ENCODE data around the gene ATP6V0A4.
A peak's percentile ranks its signal among the peaks of the same experiment; 100 is the strongest.
"Not testable (repeated sequence)": the region's sequence is repeated elsewhere in the genome, so short reads cannot be mapped to it uniquely, and the experiment has no call there.

ATP6V0A4 gene

GRCh38 chr7:138738551-138739335 lies 59.3 kb downstream of the ATP6V0A4 start:
- H3K9me3 ChIP-seq (ENCODE audit: severe bottlenecking), result no peaks in the 10 kb centered on the region
- H3K4me3 ChIP-seq (ENCODE audit: low read depth, low read length), result no peak overlapping the region
- H3K36me3 ChIP-seq, result no peaks in the 10 kb centered on the region
- peak; percentile 87 for DNase-seq
- TF ChIP-seq CTCF (IDR thresholded peaks at IDR 0.05; ENCODE audit: low read depth, low read length), result peak; percentile 87
- no peaks in the 10 kb centered on the region for H3K27me3 ChIP-seq (ENCODE audit: insufficient read depth, low read depth, severe bottlenecking)
- H3K27ac ChIP-seq, result no peak overlapping the region

GRCh38 chr7:138738114-138738513 lies 59.9 kb downstream of the ATP6V0A4 start:
- Histone ChIP-seq H3K27ac (no peak overlapping the region), H3K27me3 (ENCODE audit: insufficient read depth, low read depth, severe bottlenecking) (no peaks in the 10 kb centered on the region), H3K9me3 (ENCODE audit: severe bottlenecking) (no peaks in the 10 kb centered on the region), H3K4me3 (ENCODE audit: low read depth, low read length) (no peak overlapping the region), H3K36me3 (no peaks in the 10 kb centered on the region)
- TF ChIP-seq CTCF (IDR thresholded peaks at IDR 0.05; ENCODE audit: low read depth, low read length), result no peak
- DNase-seq, result no peak

- Histone ChIP-seq H3K9me3 (ENCODE audit: severe bottlenecking) (no peaks in the 10 kb centered on the region), H3K27me3 (ENCODE audit: insufficient read depth, low read depth, severe bottlenecking) (no peaks in the 10 kb centered on the region), H3K36me3 (no peaks in the 10 kb centered on the region), H3K27ac (no peak overlapping the region), H3K4me3 (ENCODE audit: low read depth, low read length) (no peak overlapping the region)
- no peak for DNase-seq
- TF ChIP-seq CTCF (IDR thresholded peaks at IDR 0.05; ENCODE audit: low read depth, low read length), result no peak
Observed at GRCh38 chr7:138735399-138735798, 62.6 kb downstream of the ATP6V0A4 start.

- H3K4me3 ChIP-seq (ENCODE audit: low read depth, low read length); H3K36me3 ChIP-seq; H3K27me3 ChIP-seq (ENCODE audit: insufficient read depth, low read depth, severe bottlenecking); H3K27ac ChIP-seq; DNase-seq; H3K9me3 ChIP-seq (ENCODE audit: severe bottlenecking): not testable (repeated sequence)
Observed at GRCh38 chr7:138731733-138732132, 66.3 kb downstream of the ATP6V0A4 start.

GRCh38 chr7:138729444-138729843 lies 68.6 kb downstream of the ATP6V0A4 start:
- Histone ChIP-seq H3K27me3 (ENCODE audit: insufficient read depth, low read depth, severe bottlenecking) (peaks cover 6% of the 10 kb centered on the region), H3K27ac (no peak overlapping the region), H3K4me3 (ENCODE audit: low read depth, low read length) (no peak overlapping the region), H3K36me3 (no peaks in the 10 kb centered on the region), H3K9me3 (ENCODE audit: severe bottlenecking) (no peaks in the 10 kb centered on the region)
- TF ChIP-seq CTCF (IDR thresholded peaks at IDR 0.05; ENCODE audit: low read depth, low read length), result no peak
- DNase-seq, result no peak

GRCh38 chr7:138727336-138728099 lies 70.5 kb downstream of the ATP6V0A4 start:
- no peaks in the 10 kb centered on the region for H3K9me3 ChIP-seq (ENCODE audit: severe bottlenecking)
- DNase-seq, result peak; percentile 40

More at GRCh38 chr7:138727336-138728099, 70.5 kb downstream of the ATP6V0A4 start:
- Histone ChIP-seq H3K27ac (no peak overlapping the region), H3K27me3 (ENCODE audit: insufficient read depth, low read depth, severe bottlenecking) (peaks cover 6% of the 10 kb centered on the region), H3K4me3 (ENCODE audit: low read depth, low read length) (peak overlapping the region; percentile 32), H3K36me3 (no peaks in the 10 kb centered on the region)
- TF ChIP-seq CTCF (IDR thresholded peaks at IDR 0.05; ENCODE audit: low read depth, low read length), result no peak

Measured in WERI-Rb-1 (cell line).